GM21717 (cell line): ENCODE results near the gene MAGI2.
"Not testable (repeated sequence)": the region's sequence is repeated elsewhere in the genome, so short reads cannot be mapped to it uniquely, and the experiment has no call there.

Experiments
- ATAC-seq: cut with Tn5 transposase; IDR thresholded peaks from one replicate; pipeline ENCODE4 v1.9.1; 2021; ENCODE audit warnings: mild to moderate bottlenecking, moderate library complexity; ENCODE audit not compliant: unreplicated experiment

MAGI2 gene

DNA sequence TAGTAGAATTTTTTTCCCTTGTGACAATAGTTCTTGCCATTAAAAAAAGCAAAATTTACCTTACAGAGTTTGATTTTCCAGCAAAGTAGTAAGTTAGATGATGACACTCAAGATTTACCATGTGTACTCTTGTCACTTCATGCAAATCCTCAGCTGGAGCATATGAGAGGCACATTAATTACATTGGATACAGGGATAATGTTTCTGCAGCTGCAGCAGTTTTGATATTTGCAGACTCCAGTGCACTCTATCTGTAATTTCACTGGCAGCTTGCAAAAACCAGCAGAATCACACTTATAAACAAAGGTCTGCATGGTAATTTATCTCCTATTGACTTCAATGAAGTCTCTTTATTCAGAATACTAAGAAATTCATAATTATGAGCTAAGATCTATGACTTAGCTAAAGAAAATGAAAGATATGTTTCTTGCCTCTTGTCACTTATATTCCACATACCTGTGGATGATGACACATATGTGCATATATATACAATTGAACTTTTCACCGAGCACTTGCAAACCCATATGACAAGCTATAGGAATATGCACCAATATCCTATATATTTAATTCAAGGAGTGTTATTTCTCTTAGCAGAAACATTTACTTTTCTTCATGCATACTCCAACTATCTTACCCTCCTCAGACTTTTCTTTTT, 1124.3 kb downstream of the MAGI2 start:
- no peak for ATAC-seq

DNA sequence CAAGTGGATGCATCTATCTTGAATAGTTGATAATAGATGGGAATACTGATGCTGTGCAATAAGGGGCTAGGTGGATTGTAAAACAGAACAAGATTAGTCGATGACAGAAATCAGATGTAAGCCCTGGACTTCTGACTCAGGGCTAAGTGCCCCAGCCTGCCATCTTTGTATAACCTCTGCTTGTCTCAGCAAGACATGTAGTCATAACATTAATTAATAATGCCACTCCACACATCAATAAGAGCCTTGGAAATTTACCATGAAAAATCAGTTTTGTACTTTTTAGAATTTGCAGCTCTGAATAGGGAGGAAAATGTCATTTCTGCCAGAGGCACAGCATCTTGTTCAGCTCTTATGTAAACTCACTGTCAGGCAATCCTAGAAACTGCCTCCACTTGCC, 1125.7 kb downstream of the MAGI2 start:
- no peak for ATAC-seq

DNA sequence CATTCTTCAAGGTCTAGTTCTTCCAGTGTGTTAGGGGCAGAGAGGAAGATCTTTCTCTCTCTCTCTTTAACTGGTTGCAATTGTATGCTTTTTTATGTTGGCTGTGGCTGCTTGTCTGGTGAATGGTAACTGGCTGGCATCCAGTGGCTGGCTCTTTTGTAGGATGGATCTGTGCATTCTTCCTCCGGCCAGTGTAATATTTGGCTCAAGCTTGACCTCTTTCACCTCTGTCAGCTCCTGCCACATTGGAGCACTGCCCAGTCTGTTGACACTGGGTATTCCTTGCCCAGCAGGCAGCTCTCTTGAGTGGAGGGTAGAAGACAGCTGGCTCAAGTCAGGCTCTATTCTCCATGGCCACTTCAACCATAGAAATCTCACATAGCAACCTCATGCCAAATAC, 1126.6 kb downstream of the MAGI2 start:
- no peak for ATAC-seq

GRCh38 chr7:78326189-78326588, 1127.3 kb downstream of the MAGI2 start:
- ATAC-seq, result no peak

GRCh38 chr7:78323118-78323517, 1130.3 kb downstream of the MAGI2 start:
- no peak for ATAC-seq

- ATAC-seq, result not testable (repeated sequence)
These were observed 1131.2 kb downstream of the MAGI2 start for GRCh38 chr7:78322231-78322630.

- no peak for ATAC-seq
These were observed 1136.1 kb downstream of the MAGI2 start for GRCh38 chr7:78317371-78317770.

DNA sequence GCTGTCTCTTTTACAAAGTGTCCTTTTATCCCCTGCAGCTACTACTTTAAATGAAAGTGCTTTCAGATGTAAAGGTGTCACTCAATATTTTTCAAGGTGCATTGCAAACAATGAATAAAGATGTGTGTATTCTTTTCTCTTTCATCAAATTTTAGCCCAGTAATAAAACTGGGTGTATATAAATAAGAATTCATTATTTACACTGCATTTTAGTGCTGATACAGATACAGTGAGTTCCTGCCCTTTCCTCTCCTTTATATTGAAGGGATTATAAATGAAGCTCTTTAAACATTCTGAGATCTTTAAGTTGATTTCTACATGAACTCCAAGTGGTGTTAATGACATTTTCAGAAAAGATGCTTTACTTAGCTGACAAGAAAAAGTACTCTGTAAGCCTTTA, 1137.4 kb downstream of the MAGI2 start:
- ATAC-seq, result no peak

DNA sequence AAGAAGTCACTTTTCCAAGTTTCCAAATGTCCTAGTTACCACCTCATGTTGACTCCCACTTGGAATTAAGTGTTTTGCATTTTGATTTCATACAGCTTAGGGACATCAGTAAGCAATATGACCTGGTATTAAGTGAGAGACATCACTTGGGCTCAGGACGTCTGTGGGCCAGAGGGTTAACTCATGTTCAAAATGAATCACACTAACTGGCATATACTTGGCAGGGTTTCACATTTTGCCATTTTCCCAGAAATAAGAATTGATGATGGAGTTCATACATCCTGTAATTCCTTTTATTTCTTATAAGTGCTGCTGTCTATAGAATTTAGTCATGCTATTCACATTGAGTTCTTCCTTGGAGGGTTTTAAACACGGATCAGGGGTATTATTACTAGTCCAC, 1138.3 kb downstream of the MAGI2 start:
- ATAC-seq, result no peak

DNA sequence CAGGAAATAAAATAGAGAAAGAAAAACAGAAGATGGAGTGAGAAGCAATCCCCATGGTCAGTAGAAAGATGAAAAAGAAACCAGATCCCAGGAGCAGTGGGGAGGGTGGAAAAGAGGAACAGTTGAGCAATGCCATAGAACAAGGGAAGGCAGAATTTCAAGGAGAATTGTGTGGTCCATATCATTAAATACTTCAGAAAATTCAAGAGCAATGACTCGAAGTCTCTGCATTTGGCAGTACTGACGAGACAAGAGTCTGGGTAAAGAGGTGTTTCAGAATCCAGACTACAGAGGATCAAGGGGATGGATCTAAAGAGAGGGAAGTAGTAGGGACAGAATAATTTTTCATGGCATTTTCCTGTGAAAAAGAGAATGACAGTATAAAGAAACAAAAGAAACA, 1142.3 kb downstream of the MAGI2 start:
- ATAC-seq, result no peak

GRCh38 chr7:78307892-78308291, 1145.6 kb downstream of the MAGI2 start:
- ATAC-seq, result no peak

GRCh38 chr7:78306634-78307033, 1146.8 kb downstream of the MAGI2 start:
- ATAC-seq, result no peak

GRCh38 chr7:78301407-78301806, 1152.1 kb downstream of the MAGI2 start:
- ATAC-seq, result no peak

DNA sequence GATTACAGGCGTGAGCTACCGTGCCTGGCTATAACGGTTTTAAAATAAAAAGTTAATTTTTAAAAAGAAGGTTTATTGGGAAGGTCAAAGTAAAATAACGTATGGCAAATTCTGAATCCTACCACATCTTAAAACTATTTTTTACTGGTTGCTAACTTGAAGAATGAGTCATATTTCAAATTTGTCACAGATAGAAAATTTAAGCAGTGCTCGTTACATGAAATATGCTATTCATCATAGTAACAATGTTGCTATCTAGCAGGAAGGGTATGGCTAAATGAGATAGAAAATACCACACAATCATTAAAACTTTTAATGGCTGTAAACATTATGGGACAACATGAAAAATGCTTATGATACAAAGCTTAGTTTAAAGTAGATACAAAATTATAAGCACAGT, 1154.4 kb downstream of the MAGI2 start:
- ATAC-seq, result no peak

- no peak for ATAC-seq
These were observed 1156.7 kb downstream of the MAGI2 start for GRCh38 chr7:78296644-78297371.

DNA sequence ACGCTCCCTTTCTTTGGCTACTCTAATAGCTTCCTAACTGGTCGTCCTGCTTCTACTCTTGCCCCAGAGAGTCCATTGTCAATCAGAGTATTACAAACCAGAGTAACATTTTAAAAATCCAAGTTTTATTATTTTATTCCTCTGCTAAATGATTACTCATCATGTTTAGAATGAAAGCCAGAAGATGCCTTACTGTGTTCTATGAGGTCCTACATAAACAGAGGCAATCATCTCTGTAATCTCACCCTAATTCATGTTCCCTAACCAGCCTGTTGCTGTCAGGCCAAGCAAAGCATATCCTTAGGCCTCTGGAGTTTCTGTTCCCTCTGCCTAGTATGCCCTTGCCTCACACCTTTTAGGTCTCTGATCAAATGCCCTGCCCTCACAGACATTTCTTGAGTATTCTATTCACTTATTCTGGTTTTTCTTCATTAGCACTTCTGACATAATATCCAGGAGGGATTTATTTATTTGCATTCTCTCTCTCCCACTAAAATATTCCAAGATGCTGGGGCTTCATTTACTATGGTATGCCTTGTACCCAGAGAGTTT, 1157.3 kb downstream of the MAGI2 start:
- ATAC-seq, result no peak

DNA sequence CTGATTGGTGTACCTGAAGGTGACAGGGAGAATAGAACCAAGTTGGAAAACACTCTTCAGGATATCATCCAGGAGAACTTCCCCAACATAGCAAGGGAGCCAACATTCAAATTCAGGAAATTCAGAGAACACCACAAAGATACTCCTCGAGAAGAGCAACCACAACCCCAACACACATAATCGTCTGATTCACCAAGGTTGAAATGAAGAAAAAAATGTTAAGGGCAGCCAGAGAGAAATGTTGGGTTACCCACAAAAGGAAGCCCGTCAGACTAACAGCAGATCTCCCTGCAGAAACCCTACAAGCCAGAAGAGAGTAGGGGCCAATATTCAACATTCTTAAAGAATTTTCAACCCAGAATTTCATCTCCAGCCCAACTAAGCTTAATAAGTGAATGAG, 1164.0 kb downstream of the MAGI2 start:
- not testable (repeated sequence) for ATAC-seq

DNA sequence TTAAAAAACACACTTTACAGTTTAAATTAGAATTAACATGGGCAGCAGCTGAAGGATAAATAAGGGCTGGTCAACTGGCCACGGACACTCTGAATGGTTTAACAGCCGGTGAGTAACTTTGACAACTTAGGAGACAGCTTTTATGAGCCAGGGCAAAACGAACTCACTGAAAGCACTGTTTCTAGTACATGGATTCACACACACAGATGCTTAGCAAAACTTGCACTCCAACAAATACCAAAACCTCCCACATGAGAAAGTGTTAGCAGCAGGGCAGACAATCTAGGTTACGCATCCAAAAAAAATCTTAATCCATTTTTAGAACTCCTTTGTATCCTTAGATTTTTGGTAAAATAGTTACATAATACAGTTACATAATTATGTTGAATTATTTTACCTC, 1168.5 kb downstream of the MAGI2 start:
- no peak for ATAC-seq

DNA sequence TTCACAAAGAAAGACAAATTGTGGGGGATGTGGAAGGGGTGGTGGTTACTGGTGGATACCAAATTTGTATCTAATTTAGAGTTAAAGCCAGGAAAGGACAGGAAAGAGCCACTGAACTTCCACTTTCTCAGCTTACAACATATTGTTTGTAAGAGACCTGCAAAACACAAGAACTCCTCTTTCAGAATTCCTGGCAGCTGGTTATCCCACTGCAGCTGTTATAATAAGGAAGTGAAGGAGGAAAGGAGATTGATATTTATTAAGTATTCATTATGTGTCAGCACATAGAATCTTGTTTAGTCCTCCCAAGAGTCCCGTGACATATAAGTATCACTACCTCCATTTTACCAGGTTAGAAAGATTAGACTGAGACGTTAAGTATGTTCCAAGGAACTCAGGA, 1173.2 kb downstream of the MAGI2 start:
- ATAC-seq, result no peak

DNA sequence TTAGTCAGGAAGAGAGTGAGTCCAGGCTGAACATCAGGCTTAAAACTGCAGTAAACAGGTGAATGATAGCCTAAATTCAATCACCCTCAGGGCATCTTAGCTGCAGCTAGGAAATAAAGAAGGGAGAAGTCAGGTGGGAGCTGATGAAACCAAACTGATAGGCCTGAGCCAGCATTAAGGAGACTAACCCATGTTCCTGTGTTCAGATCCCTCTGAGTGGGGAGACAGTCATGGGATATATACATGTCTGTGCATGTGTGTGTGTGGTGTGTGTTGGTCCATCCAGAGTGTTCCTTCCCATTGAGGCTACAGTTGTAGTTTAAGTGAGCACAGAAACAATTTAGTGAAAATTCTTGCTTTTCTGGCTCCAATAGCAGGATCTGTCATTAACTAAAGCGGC, 1174.0 kb downstream of the MAGI2 start:
- no peak for ATAC-seq

DNA sequence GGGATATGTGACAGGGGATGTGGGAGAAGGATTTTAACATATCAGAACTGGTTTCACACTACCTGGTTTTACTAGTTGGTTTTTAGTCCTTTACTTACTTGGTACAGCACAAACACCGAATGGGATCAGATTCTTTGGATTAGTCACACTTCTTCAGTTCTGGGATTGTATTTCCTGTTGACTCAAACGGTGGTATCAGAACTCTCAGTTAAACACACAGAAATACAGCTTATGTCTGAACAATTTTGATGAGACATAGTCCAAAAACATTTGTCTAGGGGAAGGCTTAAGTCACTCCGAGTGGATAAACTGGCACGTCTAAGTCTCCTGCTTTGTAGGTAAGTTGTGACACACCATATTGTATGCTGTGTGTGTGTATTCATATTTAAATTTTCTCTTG, 1174.4 kb downstream of the MAGI2 start:
- ATAC-seq, result no peak

DNA sequence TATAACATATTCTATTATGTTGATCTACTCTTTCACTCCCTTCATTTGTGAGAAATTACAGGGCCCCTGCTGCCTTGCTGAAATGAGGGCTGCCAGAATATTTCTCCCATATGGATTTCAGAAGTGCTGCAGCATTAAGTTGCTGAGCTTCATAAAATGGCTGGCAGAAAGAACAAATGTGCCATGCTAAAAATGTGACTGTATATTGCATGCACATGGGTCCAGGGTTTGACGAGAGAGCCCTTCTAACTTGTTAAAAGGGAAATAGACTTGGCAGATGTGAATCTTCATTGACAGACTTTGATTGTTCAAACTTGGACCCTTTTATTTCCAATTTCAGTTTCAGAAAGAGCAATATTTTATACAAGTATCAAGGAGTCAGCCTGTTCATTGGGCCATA, 1186.3 kb downstream of the MAGI2 start:
- ATAC-seq, result no peak
